ENCODE data around the gene ZNF718.
"Not testable (repeated sequence)": the region's sequence is repeated elsewhere in the genome, so short reads cannot be mapped to it uniquely, and the experiment has no call there.

The ZNF718 gene

DNA sequence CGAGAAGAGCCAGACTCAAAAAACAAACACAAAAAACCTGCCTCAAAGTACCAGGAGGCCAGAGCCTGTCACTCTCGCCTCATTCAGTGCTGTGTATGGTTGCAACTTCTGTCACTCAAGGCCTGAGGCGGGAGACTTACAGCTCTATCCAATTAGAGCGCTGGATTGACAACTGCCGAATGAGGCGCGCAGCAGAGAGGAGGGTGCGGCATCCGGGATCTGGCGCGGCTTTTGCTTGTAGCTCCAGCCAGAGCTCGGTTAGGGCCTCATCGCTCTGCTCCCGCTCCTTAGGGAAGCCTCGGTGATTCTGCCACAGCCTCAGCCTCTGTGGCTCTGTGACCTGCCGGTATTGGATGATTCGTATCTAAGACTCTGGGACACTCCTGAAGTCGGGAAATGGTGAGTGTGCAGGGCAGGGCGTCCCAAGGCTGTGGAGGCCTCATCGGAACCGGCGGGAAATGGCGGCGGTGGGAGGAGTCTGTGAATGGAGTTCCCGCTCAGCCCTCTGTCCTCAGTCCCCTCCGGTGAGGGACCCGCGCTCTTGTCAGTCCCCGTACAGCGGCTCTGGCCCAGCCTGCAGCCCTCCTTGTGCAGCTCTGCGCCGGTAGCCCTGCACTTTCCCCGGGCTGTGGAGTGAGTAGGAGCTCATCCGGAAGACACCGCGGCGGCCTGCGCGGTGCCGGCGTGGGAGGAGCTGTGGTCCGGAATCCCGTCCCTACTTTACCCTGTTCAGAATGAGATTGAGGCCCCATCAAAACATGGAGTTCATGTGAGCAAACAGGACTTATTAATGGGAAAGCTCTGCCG is at the start of gene ZNF718:
ZNF718 (plus strand) TSS at position 227 of the 807 bp plus-strand sequence; CDS start at position 397, 170 bp downstream.
- DNase-seq (ENCODE audit: low read depth in 2 of 2, low spot score in 1 of 2): peak; percentile 72 to 80

GRCh38 chr4:85951-86350 is 38.4 kb upstream of the ZNF718 start:
- DNase-seq (ENCODE audit: low read depth in 2 of 2, low spot score in 1 of 2): no peak

DNA sequence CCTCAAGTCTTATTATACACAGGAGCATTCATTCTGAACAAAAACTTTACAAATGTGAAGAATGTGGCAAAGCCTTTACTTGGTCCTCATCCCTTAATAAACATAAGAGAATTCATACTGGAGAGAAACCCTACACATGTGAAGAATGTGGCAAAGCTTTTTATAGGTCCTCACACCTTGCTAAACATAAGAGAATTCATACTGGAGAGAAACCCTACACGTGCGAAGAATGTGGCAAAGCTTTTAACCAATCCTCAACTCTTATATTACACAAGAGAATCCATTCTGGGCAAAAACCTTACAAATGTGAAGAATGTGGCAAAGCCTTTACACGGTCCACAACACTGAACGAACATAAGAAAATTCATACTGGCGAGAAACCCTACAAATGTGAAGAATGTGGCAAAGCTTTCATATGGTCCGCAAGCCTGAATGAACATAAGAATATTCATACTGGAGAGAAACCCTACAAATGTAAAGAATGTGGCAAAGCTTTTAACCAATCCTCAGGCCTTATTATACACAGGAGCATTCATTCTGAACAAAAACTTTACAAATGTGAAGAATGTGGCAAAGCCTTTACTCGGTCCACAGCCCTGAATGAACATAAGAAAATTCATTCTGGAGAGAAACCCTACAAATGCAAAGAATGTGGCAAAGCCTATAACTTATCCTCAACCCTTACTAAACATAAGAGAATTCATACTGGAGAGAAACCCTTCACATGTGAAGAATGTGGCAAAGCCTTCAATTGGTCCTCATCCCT is 37.6 kb upstream of the ZNF718 start:
- not testable (repeated sequence) for DNase-seq (ENCODE audit: low read depth in 2 of 2, low spot score in 1 of 2)

GRCh38 chr4:98386-98785 is 25.9 kb upstream of the ZNF718 start:
- DNase-seq (ENCODE audit: low read depth in 2 of 2, low spot score in 1 of 2): no peak

DNA sequence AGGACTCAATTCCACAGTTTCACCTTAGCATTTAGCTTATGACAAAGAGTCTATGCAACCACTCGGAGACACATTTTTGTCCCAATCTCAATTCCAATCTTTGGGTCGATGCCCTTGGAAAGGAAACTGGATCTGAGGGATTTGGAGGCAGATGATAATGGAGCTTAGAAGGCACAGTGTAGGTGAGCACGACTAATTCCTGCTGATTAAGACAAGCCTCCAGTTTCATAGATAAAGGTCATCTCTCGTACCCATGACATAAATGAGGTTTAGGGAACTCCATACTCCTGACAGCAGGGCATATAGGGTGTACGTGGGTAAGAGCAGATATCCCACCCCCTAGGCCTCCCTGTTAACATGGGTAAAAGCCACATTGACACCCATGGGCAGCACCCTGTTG is 24.4 kb upstream of the ZNF718 start:
- no peak for DNase-seq (ENCODE audit: low read depth in 2 of 2, low spot score in 1 of 2)

DNA sequence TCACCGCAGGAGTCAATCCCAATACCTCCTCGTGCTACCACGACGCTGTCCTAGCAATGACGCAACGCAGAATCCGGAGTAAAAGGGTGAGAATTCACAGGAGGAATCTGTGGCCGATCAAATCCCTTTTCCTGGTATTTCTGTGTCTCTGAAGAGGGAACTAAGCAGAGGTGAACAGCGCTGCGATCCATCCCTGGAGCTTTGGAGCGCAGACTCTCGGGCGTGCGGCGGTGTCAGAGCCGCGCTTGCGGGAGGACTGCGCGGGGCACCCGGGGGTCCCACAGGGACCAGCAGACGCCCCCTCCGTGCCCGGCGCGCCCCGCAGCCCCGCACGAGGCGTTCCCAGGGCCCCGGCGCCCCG is 17.2 kb upstream of the ZNF718 start:
- no peak for DNase-seq (ENCODE audit: low read depth in 2 of 2, low spot score in 1 of 2)

DNA sequence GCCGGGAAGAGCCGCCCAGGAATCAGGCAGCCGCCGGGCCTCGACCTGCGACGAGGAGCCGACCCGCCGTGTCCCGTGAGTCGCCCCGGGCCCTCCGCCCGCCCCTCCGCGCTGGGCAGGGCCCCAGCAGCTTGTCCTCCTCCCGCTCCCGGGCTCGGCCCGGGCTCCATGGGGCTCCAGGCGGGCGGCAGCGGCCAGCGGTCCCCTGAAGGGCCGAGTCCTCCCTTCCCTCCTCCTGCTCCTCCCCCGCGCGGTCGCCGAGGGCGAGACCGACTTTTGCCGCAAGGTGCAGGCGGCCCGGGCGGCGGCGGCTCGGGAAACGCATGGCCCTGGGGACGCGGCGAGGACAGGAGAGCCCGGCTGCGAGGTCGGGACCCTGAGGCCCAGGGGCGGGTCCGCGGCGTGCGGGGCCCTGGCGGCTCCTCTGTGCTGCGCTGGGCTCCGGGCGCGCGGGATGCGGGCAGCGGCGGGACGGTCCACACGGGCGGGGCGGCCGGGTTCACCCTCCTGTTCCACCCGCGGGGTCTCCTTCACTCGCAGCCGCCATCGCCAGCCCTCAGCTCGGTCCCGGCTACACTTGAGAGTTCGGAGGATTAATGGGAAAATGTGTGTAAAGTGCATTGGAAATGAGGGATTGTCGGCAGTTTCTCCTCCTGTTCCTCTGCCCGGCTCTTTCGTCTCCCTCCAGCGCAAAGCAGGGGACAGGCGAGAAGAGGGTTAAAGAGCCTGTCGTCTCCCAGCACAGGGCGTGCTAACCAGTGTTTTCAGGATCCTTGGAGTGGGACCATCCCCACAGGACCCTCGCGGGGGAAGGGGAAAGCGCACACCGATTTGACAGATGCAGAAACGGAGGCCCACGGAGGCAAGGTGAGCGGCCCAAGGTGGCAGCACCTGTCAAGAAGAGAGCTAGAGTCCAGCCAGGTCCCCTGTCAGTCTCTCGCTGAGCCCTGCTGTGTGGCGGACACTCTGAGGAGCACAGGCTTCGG is 16.6 kb upstream of the ZNF718 start:
- no peak for DNase-seq (ENCODE audit: low read depth in 2 of 2, low spot score in 1 of 2)

DNA sequence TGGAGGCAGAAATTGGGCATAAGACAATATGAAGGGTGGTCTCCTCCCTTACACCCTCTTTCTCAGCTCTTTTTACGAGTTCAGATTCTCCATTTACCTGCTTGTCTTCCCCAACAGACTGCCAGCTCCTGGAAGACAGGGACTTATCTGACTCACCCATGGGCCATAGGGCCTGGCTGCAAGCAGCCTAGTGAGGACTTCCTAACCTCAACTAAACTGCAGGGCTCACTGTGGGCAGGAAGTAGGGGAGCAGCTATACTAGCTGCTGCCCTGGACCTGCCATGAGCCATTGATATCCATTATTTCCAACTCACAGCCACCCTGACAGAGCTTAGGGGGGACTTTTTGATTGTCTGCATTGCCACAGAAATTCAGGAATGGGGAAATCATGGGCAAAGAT is 11.5 kb upstream of the ZNF718 start:
- no peak for DNase-seq (ENCODE audit: low read depth in 2 of 2, low spot score in 1 of 2)

DNA sequence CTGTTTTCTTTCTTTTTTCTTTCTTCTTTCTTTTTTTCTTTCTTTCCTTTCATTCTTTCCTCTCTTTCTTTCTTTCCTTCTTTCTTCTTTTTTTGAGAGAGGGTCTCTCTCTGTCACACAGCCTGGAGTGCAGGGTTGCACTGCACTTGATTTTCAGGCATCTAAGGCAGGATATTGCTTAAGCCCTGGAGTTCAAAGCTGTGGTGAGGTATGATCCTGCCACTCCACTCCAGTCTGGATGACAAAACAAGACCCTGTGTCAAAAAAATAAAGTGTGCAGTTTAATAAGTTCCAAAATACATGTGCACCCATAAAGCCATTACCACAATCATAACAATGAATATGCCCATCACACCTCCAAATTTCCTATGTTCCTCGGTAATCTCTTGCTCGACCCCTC is 10.6 kb upstream of the ZNF718 start:
- DNase-seq (ENCODE audit: low read depth in 2 of 2, low spot score in 1 of 2): no peak

- no peak for DNase-seq (ENCODE audit: low read depth in 2 of 2, low spot score in 1 of 2)
Measured at GRCh38 chr4:114149-114548, 10.2 kb upstream of the ZNF718 start.

DNA sequence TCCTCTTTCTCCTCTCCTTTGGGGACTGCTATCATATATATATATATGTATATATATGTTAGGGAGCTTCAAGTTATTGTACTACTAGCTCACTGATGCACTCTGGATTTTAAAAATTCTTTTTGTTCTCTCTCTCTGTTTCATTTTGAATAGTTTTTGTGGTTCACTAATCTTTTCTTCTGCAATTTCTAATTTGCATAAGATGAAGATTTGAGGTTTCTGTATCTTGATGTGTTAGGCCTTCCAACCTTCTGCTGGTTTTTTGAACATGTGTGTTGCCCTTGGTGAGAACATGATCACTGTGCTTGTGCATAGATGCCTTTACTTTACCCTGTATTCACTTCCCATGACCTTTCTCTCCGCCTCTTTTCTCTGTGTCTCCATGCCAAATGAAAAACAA is 7.8 kb upstream of the ZNF718 start:
- DNase-seq (ENCODE audit: low read depth in 2 of 2, low spot score in 1 of 2): no peak

DNA sequence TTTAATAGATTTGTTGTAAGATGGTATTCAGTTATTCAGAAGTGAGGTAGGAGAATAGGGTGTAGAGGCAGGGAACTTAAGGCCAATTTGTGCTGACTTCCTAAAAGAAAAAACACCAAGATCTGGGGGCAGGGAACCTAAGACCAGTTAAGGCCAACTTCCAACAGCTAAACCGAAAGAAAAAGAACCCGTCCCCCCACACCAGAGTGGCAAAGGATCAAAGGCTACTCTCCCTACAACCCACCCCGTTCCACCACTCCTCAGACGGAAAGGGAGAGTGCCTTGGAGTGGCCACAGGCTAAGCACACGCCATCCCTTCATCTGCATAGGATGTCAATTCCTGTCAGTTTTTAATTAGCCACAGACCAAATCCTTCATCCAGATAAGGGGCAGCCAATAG is 3.7 kb upstream of the ZNF718 start:
- no peak for DNase-seq (ENCODE audit: low read depth in 2 of 2, low spot score in 1 of 2)

DNA sequence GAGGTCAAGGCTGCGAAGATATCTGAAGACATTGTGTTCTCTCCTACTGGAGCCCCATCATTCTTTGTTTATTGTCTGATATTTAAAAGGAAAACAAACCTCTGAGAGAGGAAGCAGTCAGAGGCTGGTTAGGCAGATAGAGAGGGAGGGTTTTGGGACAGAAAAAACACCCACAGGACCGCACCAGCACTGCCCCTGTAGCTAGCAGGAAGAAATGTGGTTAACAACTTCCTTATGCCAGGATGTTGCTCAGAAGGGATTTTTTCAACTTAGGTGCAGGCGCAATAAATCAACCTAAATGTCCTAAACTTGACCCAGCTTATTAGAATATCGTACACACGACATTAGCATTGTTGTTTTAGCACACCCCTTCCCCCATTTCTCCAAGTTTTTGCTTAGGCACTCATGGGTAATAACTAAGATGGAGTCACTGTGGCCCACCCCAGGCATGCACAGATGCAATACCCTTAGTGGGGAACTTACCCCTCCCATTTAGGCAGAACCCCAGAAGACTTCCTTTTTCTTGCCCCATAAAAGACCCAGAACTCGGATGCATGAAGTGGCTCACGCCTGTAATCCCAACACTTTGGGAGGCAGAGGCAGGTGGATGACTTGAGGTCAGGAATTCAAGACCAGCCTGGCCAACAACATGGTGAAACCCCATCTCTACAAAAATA is 2.8 kb upstream of the ZNF718 start:
- no peak for DNase-seq (ENCODE audit: low read depth in 2 of 2, low spot score in 1 of 2)

DNA sequence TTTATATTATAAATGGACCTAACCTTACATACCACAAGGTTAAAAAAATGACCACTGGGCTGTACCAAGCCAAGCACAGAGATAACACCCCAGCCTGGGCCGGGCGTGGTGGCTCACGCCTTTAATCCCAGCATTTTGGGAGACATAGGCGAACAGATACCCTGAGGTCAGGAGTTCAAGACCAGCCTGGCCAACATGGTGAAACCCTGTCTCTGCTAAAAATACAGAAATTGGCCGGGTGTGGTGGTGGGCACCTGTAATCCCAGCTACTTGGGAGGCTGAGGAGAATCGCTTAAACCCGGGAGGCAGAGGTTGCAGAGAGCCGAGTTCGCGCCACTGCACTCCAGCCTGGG is 403 bp upstream of the ZNF718 start:
- DNase-seq (ENCODE audit: low read depth in 2 of 2, low spot score in 1 of 2): not testable (repeated sequence)

- DNase-seq (ENCODE audit: low read depth in 2 of 2, low spot score in 1 of 2): peak in 1 of 2 donors; percentile 13
Measured at GRCh38 chr4:125091-125771, 930 bp downstream of the ZNF718 start.

GRCh38 chr4:125833-126232 is 1.5 kb downstream of the ZNF718 start:
- DNase-seq (ENCODE audit: low read depth in 2 of 2, low spot score in 1 of 2): no peak

DNA sequence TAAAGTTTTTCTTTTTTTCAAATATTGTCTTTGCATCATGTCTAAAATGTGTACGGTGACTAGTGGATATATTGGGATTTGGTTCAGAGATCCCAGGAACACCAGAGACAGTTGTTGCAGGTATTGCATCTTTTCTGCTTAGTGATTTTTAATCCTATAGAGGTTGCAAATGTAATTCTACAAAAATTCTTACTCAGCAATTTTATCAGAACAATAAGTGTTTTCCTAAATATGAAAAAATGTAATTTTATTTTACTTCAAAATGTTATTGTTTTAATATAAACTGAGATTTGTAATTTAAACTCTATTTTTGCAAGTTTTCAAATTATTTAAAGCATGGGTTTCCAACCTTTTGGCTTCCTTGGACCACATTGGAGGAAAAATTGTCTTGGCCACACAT is 8.2 kb downstream of the ZNF718 start:
- DNase-seq (ENCODE audit: low read depth in 2 of 2, low spot score in 1 of 2): no peak

DNA sequence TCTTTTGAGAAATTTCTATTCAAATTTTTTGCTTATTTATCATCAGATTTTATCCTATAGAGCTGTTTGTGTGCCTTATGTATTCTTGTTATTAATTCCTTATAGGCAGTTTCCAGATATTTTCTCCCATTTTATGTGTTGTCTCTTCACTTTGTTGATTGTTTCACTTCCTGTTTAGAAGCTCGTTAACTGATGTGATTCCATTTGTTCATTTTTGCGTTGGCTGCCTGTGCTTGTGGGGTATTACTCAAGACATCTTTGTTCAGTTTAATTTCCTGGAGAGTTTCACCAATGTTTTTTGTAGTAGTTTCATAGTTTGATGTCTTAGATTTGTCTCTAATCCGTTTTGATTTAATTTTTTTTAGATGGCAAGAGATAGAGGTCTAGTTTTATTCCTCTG is 14.6 kb downstream of the ZNF718 start:
- DNase-seq (ENCODE audit: low read depth in 2 of 2, low spot score in 1 of 2): no peak

GRCh38 chr4:139691-140090 is 15.4 kb downstream of the ZNF718 start:
- DNase-seq (ENCODE audit: low read depth in 2 of 2, low spot score in 1 of 2): no peak

- no peak for DNase-seq (ENCODE audit: low read depth in 2 of 2, low spot score in 1 of 2)
Measured at GRCh38 chr4:146621-147020, 22.3 kb downstream of the ZNF718 start.
